LHCN-M2 (cell line): ENCODE measurements around the gene CCL25. TPM values are rescaled to one million over a fixed set of nuclear protein-coding genes. Genes with fewer than 3 reads are reported as not detected.

Experiments
- DNase-seq: peaks from one replicate; pipeline ENCODE4 v3.0.0-alpha.2; 2012; ENCODE audit warnings: low read depth
- total RNA-seq: library from RNA; depleted of rRNA; stranded (reverse); fragments of >200 nt; gene quantifications from 2 replicates; pipeline ENCODE4 v1.2.3, GENCODE V29; 2014; rRNA removed

The CCL25 gene
- total RNA-seq, 1 experiment from 2014 or later, result not detected

GRCh38 chr19:8109890-8110662 lies 57.5 kb downstream of the CCL25 start:
- DNase-seq, result no peak

GRCh38 chr19:8110931-8111330 lies 58.4 kb downstream of the CCL25 start:
- DNase-seq, result no peak

- no peak for DNase-seq
These were observed 58.8 kb downstream of the CCL25 start for GRCh38 chr19:8111376-8111775.

Other genes starting within 250 kb of the CCL25 start
- gene EVI5L, start 222.5 kb upstream of the CCL25 start, total RNA-seq, result 19.5 and 21.5 TPM in 2 replicates
- gene PRR36, start 178.4 kb upstream of the CCL25 start, total RNA-seq, result not detected in 2 replicates
- 1.6 and 1.9 TPM in 2 replicates for gene LRRC8E, start 164.2 kb upstream of the CCL25 start, total RNA-seq
- 9.8 and 13.0 TPM in 2 replicates for gene MAP2K7, start 148.9 kb upstream of the CCL25 start, total RNA-seq
- 1.9 and 3.5 TPM in 2 replicates for gene TGFBR3L, start 137.9 kb upstream of the CCL25 start, total RNA-seq
- gene SNAPC2, start 132.4 kb upstream of the CCL25 start, total RNA-seq, result 25.5 and 28.8 TPM in 2 replicates
- 1.6 and 3.2 TPM in 2 replicates for gene CTXN1, start 126.6 kb upstream of the CCL25 start, total RNA-seq
- gene TIMM44, start 109.1 kb upstream of the CCL25 start, total RNA-seq, result 49.0 and 50.5 TPM in 2 replicates
- gene ELAVL1, start 47.1 kb upstream of the CCL25 start, total RNA-seq, result 44.4 and 62.4 TPM in 2 replicates
- gene FBN3, start 96.8 kb downstream of the CCL25 start, total RNA-seq, result not detected in 2 replicates
- not detected in 2 replicates for gene CERS4, start 156.6 kb downstream of the CCL25 start, total RNA-seq